ENCODE results near the gene DYNC1H1.

GRCh38 chr14:101980700-101981099 is 16.3 kb downstream of the DYNC1H1 start:
- TF ChIP-seq CTCF (conservative IDR thresholded peaks at IDR 0.05; ENCODE audit: low read depth, low read length), result no peak
- no peak for TF ChIP-seq EZH2 (IDR thresholded peaks at IDR 0.05; ENCODE audit: low read length, unreplicated experiment)
- TF ChIP-seq EZH2phosphoT487 (IDR thresholded peaks at IDR 0.05; ENCODE audit: borderline replicate concordance, low read length), result no peak
